ENCODE data around the gene TCP11L2. TPM values are rescaled to one million over a fixed set of nuclear protein-coding genes. Genes with fewer than 3 reads are reported as not detected.

Gene TCP11L2
- total RNA-seq, 2 donors from 2014 or later, result 13.3 to 45.6 TPM

GRCh38 chr12:106358396-106359241 is 56.1 kb downstream of the TCP11L2 start:
- Histone ChIP-seq H3K4me3 (peak overlapping the region; percentile 83), H3K27ac (peak overlapping the region; percentile 98), H3K36me3 (no peaks in the 10 kb centered on the region), H3K9ac (ENCODE audit: low read depth in 2 of 2, low read length in 2 of 2) (peak overlapping the region; percentile 66 to 97), H3K4me1 (no peaks in the 10 kb centered on the region), H3K27me3 (no peaks in the 10 kb centered on the region), H3K9me3 (no peaks in the 10 kb centered on the region)
- DNase-seq, result peak; percentile 55
- TF ChIP-seq CTCF (IDR thresholded peaks at IDR 0.05), result no peak
- intact Hi-C loops (cut with DNase I), result loop anchor here (5.0 kb wide), 1 partner anchor 131 kb away; no protein-coding TSS in a partner anchor

- Histone ChIP-seq H3K4me3 (no peak overlapping the region), H3K27ac (no peak overlapping the region), H3K4me1 (no peaks in the 10 kb centered on the region), H3K36me3 (no peaks in the 10 kb centered on the region), H3K9ac (ENCODE audit: low read depth in 2 of 2, low read length in 2 of 2) (no peak overlapping the region), H3K27me3 (no peaks in the 10 kb centered on the region), H3K9me3 (no peaks in the 10 kb centered on the region)
- intact Hi-C loops (cut with DNase I), result loop anchor here (5.0 kb wide), 1 partner anchor 133 kb away; no protein-coding TSS in a partner anchor
- TF ChIP-seq CTCF (IDR thresholded peaks at IDR 0.05), result no peak
- DNase-seq, result no peak
Observed at GRCh38 chr12:106359646-106360399, 57.3 kb downstream of the TCP11L2 start.

GRCh38 chr12:106360400-106360994 is 58.0 kb downstream of the TCP11L2 start:
- Histone ChIP-seq H3K4me3 (no peak overlapping the region), H3K9ac (ENCODE audit: low read depth in 2 of 2, low read length in 2 of 2) (no peak overlapping the region), H3K27me3 (no peaks in the 10 kb centered on the region), H3K4me1 (no peaks in the 10 kb centered on the region), H3K9me3 (no peaks in the 10 kb centered on the region), H3K36me3 (no peaks in the 10 kb centered on the region), H3K27ac (no peak overlapping the region)
- intact Hi-C loops (cut with DNase I), result no loop called here
- no peak for DNase-seq
- no peak for TF ChIP-seq CTCF (IDR thresholded peaks at IDR 0.05)

- no peak overlapping the region for H3K4me3 ChIP-seq
- DNase-seq, result no peak
- TF ChIP-seq CTCF (IDR thresholded peaks at IDR 0.05), result no peak
- no peak overlapping the region for H3K9ac ChIP-seq (ENCODE audit: low read depth in 2 of 2, low read length in 2 of 2)
- H3K27ac ChIP-seq, result no peak overlapping the region
- no peaks in the 10 kb centered on the region for H3K27me3 ChIP-seq
- intact Hi-C loops (cut with DNase I), result no loop called here
- no peaks in the 10 kb centered on the region for H3K9me3 ChIP-seq
- no peaks in the 10 kb centered on the region for H3K4me1 ChIP-seq
- no peaks in the 10 kb centered on the region for H3K36me3 ChIP-seq
Observed at GRCh38 chr12:106362971-106363370, 60.4 kb downstream of the TCP11L2 start.

GRCh38 chr12:106364261-106364660 is 61.7 kb downstream of the TCP11L2 start:
- DNase-seq, result no peak
- Histone ChIP-seq H3K4me1 (no peaks in the 10 kb centered on the region), H3K9ac (ENCODE audit: low read depth in 2 of 2, low read length in 2 of 2) (no peak overlapping the region), H3K27me3 (no peaks in the 10 kb centered on the region), H3K4me3 (no peak overlapping the region), H3K9me3 (no peaks in the 10 kb centered on the region), H3K36me3 (no peaks in the 10 kb centered on the region), H3K27ac (no peak overlapping the region)
- intact Hi-C loops (cut with DNase I), result no loop called here
- TF ChIP-seq CTCF (IDR thresholded peaks at IDR 0.05), result no peak
